Activated naive CD4-positive, alpha-beta T cell treated with anti-CD3 and anti-CD28 coated beads, Interleukin-2, amount 50 U/mL, for 72 hours (primary cell): Measurements from ENCODE around the gene ACOX3. TPM values are rescaled to one million over a fixed set of nuclear protein-coding genes. Genes with fewer than 3 reads are reported as not detected.

ENCODE experiments used
- ATAC-seq, 2 donors: fragments of 150-1000 bp; cut with Tn5 transposase; 2 replicates each; pipeline ENCODE4 v1.10.0; 2021; ENCODE audit warnings: mild to moderate bottlenecking in 2 of 2, moderate library complexity in 2 of 2
- DNase-seq, 2 donors: peaks; one replicate each; pipeline ENCODE4 v3.0.0; 2021 to 2022; ENCODE audit warnings: low spot score in 2 of 2
- H3K27ac Mint-ChIP-seq, 2 donors: one replicate each; pipeline ENCODE4 v1.8.0; 2022; ENCODE audit warnings: mild to moderate bottlenecking in 2 of 2, mixed read lengths in 2 of 2
- H3K36me3 Mint-ChIP-seq, 2 donors: one replicate each; pipeline ENCODE4 v1.8.0; 2022; ENCODE audit warnings: mixed read lengths in 2 of 2
- H3K9me3 Mint-ChIP-seq, 2 donors: one replicate each; pipeline ENCODE4 v1.8.0; 2022; ENCODE audit warnings: mixed read lengths in 2 of 2
- total RNA-seq, 2 donors: library from RNA; stranded (reverse); gene quantifications; one replicate each; pipeline ENCODE4 v1.2.3, GENCODE V29; 2022

ACOX3 gene
- total RNA-seq, 2 donors from 2014 or later: 22.1 to 29.2 TPM

DNA sequence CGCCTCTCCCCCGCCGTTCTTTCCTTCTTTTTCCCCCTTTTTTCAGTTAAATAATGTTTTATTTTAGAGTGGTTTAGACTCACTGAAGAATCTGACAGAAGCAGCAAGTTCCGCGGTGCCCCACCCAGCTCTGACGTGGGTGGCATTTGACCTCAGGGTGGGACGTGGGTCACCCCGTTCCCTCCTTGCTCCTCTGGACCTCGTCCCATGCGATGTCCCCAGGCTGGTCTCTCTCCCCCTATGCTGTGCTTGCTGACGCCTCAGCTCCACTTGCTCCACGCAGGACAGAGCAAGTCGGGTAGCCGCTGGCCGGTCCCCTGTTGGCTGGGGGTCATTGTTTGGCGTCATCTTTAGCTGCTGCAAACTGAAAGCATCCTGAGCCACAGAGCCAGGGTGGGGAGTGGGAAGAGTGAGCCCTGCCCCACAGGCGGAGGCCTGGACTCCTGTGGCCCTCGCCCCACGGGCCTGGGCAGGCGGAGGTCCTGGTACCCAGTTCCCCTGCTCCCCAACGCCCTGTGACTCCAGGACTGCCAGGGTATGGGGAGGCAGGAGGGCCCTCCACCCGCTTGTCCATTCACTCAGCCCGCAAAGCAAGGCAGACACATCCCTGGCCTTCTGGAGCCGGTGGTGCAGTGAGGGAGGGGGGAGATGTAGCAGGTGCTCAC, 30.8 kb upstream of the ACOX3 start:
- Mint-ChIP-seq H3K9me3 (no peaks in the 10 kb centered on the region), H3K36me3 (peaks cover 0 to 5% of the 10 kb centered on the region in 2 donors)
- no peak for ATAC-seq

DNA sequence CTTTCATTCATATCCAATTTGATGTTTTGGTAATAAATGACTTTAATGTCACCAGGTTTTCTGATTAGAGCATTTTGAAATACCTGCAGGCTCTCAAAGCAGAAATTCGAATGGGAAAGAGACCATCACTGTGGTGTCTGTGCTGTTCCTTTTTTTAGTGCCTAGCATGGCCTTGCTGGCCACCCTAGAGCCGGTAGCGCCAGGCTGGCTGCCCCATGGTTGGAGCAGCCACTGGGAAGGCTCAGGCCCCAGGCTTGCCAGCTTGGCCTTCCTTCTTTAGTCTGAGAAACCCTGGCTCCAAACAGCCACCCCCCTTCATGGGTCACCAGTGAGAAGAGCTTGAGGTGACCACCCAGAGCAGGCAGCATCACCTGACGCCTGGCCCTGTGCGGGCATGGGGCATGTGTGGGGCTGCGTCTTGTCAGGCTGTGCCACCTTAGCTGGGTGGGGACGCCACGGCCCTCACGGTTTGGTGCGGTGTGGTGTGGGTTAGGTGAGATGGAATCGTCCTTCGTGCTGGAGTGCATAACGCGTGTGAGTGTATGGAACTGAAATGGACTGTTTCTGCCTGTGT, 30.0 kb upstream of the ACOX3 start:
- Mint-ChIP-seq H3K36me3 (peaks cover 2 to 5% of the 10 kb centered on the region in 2 donors), H3K9me3 (no peaks in the 10 kb centered on the region)
- ATAC-seq: no peak

More for the DNA sequence above, 30.8 kb upstream of the ACOX3 start:
- DNase-seq: no peak
- H3K27ac Mint-ChIP-seq: peak overlapping the region in 1 of 2 donors; percentile 31

DNA sequence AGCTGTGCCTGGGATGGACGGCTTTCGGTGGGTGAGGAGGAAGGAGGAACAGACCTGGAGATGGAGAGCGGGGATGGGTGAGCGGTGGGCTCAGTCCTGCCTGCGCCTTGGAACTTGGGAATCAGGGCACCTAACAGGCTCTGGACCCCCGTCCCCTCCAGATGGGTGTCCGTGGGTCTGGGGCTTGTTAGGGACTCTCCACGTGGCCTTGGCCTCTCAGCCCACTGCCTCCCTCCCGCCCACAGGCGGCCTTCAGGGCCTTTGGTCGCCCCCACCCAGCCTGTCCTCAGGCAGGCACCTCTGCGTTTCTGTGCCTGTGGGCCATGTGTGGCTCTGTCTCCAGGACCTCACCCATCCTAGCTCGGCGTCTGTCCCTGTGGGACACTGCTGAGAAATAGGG, 29.0 kb upstream of the ACOX3 start:
- DNase-seq (no peak), ATAC-seq (no peak)
- Mint-ChIP-seq H3K27ac (peak overlapping the region in 1 of 2 donors; percentile 53), H3K9me3 (no peaks in the 10 kb centered on the region), H3K36me3 (peaks cover 5 to 7% of the 10 kb centered on the region in 2 donors)

More for the DNA sequence above, 30.0 kb upstream of the ACOX3 start:
- peak overlapping the region in 1 of 2 donors; percentile 29 for H3K27ac Mint-ChIP-seq
- DNase-seq: no peak

DNA sequence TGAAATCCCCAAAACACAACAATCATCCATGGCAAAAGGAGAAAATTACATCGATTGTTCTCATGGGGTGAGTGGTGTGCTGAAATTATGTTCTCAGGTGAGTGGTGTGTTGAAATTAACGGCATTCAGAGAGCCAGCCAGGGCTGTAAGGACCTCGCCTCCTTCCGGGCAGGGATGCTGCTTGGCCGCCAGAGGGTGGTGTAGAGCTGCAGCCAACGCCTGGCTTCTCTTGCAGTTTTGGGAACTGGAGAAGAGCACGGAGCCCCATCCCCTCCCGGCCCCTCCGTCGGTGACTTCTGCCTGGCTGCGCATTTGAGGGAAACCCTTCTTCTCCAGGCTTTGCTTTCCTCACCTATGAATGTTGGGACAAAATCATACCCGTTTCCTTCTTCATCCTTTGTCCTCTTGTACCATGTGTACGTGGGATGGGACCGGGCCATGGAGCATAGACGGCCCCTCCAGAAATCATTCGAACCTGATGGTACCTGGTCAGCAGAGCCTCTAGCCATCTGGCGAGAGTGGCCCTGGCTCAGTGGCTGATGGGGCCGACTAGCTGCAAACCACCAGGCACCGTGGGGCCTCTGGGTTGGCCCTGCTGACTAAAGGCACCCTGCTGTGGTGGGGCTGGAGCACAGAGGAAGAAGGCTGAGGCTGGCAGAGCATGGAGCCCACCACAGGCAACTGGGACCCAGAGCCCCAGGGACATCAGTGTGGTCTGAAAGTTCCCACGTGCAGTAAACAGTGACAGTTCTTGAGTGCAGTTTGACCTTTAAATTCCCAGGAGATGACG, 28.4 kb upstream of the ACOX3 start:
- Mint-ChIP-seq H3K9me3 (no peaks in the 10 kb centered on the region), H3K27ac (peak overlapping the region; percentile 53 to 79), H3K36me3 (peaks cover 5 to 7% of the 10 kb centered on the region in 2 donors)
- peak; percentile 72 to 77 for ATAC-seq
- peak in 1 of 2 donors; percentile 64 for DNase-seq

DNA sequence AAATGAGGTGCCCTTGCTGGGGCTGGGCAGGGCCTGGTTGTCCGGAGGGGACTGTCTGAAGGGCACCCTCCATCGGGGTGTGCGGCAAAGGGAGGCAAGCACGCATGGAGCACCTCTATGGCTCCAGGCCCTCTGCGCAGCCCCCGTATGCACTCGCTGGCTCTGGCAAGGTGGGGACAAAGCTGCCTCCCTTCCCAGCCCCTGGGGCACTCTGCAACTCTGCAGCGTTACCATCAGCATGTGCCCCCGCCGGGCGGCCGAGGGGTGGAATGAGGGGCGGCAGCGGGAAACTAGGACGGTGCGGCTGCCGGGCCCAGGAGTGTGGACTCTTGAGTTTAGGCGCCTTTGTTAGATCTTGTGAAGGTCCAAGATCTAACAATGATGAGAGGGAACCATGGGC, 26.5 kb upstream of the ACOX3 start:
- Mint-ChIP-seq H3K9me3 (no peaks in the 10 kb centered on the region), H3K36me3 (peaks cover 5 to 7% of the 10 kb centered on the region in 2 donors), H3K27ac (peak overlapping the region in 1 of 2 donors; percentile 44)
- ATAC-seq (no peak), DNase-seq (no peak)

DNA sequence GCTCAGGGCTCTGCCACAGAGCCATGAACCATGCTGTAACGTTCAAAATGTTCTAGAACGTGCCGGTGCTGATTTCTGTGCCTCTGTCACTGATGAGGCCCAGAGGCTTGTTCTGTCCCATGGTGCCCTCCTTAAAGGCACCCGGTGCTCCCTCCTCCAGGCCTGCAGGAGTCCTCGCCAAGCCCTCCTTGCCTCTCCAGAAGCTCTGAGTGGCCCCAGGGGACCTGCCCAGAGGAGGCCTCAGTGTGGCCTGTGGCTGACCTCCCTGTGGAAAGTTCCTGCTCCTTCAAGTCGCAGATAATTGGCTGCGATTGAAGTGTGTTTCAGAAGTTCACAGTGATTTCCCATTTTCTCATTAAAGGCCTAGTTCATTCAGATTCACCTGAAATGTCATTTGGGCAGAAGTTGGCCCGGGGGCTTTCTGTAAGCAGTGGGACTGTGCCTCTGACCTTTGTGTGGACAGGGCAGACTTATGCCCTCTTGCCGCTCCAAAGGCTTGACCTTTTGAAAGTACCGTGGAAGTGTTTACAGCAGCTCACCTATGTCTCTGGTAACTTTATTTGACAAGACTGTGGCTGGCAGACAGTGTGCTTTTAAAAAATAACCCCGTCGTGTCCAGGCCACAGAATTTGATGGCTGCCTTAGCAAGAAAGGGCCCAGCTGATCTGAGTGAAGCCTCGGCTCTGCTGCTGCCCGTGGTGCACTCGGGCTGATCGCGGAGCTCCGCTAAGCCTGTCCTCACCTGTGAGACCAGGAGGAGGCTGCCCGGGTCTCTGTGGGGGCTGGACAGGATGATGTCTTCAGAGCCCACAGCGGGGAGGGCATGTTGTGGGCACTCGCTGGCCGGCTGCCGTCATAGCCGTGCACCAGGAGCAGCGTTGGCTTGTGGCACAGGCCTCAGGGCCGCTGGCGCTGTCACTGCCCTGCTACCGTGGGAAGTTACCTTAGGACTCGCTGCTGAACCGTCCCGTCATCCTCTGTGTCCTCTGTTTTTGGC, 25.4 kb upstream of the ACOX3 start:
- ATAC-seq (no peak), DNase-seq (no peak)
- Mint-ChIP-seq H3K27ac (peak overlapping the region in 1 of 2 donors; percentile 44), H3K36me3 (peaks cover 5 to 7% of the 10 kb centered on the region in 2 donors), H3K9me3 (no peaks in the 10 kb centered on the region)

DNA sequence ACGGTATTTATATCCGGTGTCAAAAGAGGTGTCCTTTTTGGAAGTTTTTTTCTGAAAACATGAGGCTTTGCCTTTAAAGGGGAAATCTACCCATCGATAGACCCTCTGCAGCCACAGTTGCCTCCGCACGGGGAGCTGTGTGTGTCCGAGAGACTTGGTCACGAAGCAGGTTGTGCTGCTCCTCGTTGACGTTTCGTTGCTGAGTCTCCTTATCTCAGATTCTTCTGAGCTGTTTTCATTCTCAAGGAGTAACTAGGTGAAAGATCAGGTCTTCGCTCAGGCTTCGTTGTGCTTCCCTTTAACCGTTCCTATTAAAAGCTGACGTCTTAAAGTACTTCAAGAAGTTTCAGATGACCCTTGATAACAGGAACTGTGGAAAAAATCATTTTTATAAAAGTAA, 23.9 kb upstream of the ACOX3 start:
- DNase-seq: no peak
- Mint-ChIP-seq H3K9me3 (no peaks in the 10 kb centered on the region), H3K36me3 (peaks cover 5 to 11% of the 10 kb centered on the region in 2 donors), H3K27ac (no peak overlapping the region)
- ATAC-seq: no peak

DNA sequence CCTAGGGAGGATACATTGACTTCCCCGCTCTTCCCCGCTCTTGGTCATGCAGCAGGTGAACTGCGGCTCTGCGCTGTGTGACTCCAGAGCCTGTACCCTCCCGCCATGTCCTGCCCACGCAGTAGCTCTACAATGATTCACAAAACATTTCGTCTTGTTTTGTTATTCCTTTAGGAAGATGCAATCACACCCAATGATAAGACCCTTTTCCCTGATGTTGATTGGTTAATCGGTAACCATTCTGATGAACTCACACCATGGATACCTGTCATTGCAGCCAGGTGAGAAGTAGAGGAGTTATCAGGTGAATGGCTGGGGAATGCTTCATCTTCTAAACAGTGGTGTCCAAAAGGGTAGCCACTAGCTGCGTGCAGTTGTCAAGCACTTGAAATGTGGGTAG, 23.3 kb upstream of the ACOX3 start:
- Mint-ChIP-seq H3K36me3 (peaks cover 5 to 11% of the 10 kb centered on the region in 2 donors), H3K27ac (peak overlapping the region in 1 of 2 donors; percentile 89), H3K9me3 (no peaks in the 10 kb centered on the region)
- DNase-seq (no peak), ATAC-seq (no peak)

DNA sequence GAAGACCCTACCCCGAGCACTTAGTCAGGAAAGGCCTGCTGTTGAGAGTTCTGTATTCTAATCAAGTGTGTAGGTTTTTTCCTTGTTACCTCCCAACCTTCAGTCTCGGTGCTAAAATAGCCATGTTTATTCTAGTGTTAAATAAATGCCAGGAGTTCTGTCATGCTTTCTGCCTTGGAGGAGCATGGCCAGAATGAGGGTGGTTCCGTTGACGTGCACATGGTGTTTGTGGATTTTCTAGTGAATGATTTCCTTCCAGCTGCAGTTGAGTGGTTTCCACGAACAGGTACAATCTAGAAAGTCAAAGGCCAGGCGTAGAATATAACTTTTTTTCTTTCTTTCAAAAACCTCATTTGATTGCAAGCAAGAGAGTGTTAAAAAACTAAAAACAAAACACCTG, 21.1 kb upstream of the ACOX3 start:
- Mint-ChIP-seq H3K36me3 (peaks cover 3 to 17% of the 10 kb centered on the region in 2 donors), H3K9me3 (no peaks in the 10 kb centered on the region), H3K27ac (no peak overlapping the region)
- no peak for ATAC-seq
- DNase-seq: no peak

DNA sequence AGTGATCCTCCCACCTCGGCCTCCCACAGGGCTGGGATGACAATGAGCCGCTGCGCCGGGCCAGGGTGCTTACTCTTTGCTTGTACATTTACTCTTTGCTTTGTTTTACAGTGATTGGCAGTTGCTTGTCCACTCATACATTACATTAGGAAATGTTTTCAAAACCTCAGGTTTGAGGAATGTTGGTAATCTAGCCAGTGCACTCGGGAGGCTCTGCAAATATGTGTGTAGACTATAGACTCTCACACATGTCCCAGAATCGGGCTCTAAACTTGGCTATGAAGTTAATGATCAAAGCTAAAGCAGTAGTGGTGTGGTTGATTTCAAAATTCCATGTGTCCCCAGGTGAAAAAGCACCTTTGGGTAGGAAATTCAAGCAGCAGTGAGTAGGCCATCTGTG, 20.6 kb upstream of the ACOX3 start:
- DNase-seq (no peak), ATAC-seq (no peak)
- Mint-ChIP-seq H3K36me3 (peaks cover 0 to 17% of the 10 kb centered on the region in 2 donors), H3K9me3 (no peaks in the 10 kb centered on the region), H3K27ac (peak overlapping the region in 1 of 2 donors; percentile 55)

DNA sequence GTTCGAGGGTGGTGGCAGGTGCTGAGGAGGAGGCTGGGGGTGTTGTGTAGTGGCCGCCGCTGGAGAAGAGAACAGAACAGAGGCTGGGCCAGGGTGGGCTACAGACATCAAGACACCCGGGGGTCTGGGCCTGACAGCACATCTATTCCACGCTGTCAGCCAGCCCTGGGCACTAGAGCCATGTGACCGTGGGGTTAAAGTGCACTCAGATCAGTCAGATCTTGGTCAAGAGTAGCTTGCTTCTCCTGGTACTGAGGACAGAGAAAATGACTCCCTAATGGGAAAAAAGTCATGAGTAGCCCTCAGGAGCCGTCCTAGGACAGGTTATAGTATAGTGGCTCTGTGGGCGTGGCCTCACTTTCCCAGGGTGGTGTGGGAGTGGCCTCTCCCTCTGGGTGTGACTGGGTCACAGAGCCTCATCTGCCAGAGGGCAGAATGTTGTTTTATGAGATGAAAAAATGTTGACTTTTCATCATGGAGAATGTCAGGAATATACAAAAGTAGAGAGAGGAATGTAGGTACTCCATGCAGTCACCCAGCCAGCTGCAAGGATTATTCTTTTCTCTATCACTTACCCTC, 19.4 kb upstream of the ACOX3 start:
- H3K27ac Mint-ChIP-seq: peak overlapping the region in 1 of 2 donors; percentile 22
- ATAC-seq: no peak
- H3K36me3 Mint-ChIP-seq: peaks cover 0 to 10% of the 10 kb centered on the region in 2 donors
- DNase-seq: no peak
- H3K9me3 Mint-ChIP-seq: no peaks in the 10 kb centered on the region

DNA sequence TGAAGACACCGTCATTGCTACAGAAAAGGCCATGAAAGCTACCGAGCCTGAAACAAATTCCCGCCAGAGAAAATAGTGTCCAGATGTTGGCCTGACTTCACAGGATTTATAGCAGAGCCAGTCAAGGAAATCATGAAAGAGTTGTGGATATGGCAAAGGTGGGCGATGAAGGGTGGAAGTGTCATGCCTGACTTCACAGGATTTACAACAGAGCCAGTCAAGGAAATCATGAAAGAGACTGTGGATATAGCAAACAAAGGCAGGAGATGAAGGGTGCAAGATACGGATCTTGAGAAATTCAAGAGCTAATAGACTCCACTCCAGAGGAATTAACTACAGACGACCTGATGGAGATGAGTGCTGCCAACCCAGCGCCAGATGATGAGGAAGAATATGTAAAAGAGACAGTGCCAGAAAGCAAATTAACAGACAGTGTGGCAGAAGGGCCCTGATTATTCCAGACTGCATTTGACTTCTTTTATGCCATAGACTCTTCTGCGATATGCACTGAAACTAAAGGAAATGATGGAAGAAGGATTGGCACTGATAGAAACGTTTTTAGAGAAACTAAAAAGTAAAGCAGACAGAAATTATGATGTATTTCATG, 17.2 kb upstream of the ACOX3 start:
- ATAC-seq: no peak
- H3K9me3 Mint-ChIP-seq: no peaks in the 10 kb centered on the region

DNA sequence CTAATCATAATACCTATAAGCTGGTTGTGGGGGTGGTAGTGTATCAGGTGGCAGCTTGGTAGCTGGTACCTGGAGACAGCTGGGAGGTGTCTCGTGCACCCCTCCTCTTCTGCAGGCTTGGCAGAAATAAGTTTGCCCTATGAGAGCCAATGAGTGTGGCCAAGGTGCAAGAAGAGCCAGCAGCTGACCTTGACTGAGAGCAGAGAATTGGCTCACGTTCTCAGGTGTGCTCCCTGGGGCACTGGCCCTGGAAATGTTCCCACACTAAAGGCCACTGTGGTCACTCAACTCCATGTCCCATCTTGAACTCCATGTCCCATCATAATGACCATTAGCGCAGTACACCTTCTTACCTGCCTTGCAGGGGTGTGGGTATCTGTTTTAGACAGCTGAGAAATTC, 13.4 kb upstream of the ACOX3 start:
- peaks cover 0 to 6% of the 10 kb centered on the region in 2 donors for H3K36me3 Mint-ChIP-seq
- H3K9me3 Mint-ChIP-seq: no peaks in the 10 kb centered on the region
- H3K27ac Mint-ChIP-seq: no peak overlapping the region
- DNase-seq: no peak
- ATAC-seq: no peak

More for the DNA sequence above, 17.2 kb upstream of the ACOX3 start:
- Mint-ChIP-seq H3K27ac (no peak overlapping the region), H3K36me3 (peaks cover 0 to 10% of the 10 kb centered on the region in 2 donors)
- no peak for DNase-seq

DNA sequence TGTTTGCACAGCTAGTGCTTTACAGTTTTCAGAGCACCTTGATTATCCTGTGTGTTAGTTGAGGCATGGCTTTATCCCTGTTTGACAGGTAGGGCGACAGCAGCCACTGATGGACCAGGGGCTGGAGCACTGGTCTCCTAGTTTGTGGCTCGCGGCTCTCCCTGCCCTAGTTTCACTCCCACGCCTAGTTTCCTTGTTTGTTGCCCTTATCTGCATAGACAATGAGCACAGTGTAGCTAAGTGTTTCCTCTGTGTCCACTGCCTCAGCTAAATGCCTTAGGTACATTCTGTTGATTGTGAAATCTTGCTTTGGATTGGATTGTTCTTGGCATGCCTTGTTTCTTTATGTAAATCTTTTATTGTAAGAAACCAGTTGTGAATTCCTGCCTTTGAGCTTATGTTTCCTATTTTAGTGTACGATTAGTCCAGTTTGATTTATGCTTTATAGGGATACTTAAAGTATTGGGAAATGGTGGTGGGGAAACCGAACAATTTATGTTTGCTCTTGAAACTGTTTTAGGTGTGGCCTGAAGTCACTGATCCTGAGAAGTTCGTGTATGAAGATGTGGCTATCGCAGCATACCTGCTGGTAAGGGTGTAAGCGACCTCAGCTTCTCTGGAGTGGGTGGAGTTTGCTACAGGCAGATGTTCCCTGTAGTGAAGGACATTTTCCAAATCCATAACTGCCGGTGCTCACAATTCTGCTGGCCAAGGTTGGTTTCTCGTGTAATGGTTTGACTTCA, 11.1 kb upstream of the ACOX3 start:
- Mint-ChIP-seq H3K9me3 (no peaks in the 10 kb centered on the region), H3K36me3 (no peaks in the 10 kb centered on the region), H3K27ac (no peak overlapping the region)
- DNase-seq (no peak), ATAC-seq (no peak)

DNA sequence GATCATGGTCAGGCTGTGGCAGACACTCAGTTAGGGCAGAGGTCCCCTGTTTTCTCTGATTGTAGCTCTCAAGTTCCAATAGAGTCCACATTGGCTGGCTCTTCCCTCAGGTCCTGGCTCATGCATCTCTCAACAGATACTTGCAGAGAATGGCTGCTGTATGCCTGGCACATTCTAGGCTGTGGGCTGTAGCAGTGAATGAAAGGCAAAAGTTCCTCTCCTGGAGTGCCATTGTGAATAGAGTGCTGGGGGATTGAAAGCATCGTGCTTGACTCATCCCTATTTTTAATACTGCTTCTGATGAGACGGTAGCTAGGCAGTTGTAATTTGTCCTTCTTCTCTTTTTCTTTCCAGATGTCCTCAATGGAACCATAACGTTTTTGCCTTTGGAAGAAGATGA, 5.6 kb upstream of the ACOX3 start:
- H3K9me3 Mint-ChIP-seq: no peaks in the 10 kb centered on the region
- H3K36me3 Mint-ChIP-seq: peaks cover 0 to 6% of the 10 kb centered on the region in 2 donors
- ATAC-seq (no peak), DNase-seq (no peak)
- no peak overlapping the region for H3K27ac Mint-ChIP-seq
